Stimulated activated CD4-positive, alpha-beta T cell treated with anti-CD3 and anti-CD28 coated beads, Interleukin-12 subunit alpha, Interleukin-12 subunit beta, amount 100 ng/mL, for 4 hours (primary cell): ENCODE data around the gene CLECL1.
"Not testable (repeated sequence)": the region's sequence is repeated elsewhere in the genome, so short reads cannot be mapped to it uniquely, and the experiment has no call there.

ENCODE experiments used
- DNase-seq: peaks from one replicate; pipeline ENCODE4 v3.0.0-alpha.2; 2020

CLECL1 gene

DNA sequence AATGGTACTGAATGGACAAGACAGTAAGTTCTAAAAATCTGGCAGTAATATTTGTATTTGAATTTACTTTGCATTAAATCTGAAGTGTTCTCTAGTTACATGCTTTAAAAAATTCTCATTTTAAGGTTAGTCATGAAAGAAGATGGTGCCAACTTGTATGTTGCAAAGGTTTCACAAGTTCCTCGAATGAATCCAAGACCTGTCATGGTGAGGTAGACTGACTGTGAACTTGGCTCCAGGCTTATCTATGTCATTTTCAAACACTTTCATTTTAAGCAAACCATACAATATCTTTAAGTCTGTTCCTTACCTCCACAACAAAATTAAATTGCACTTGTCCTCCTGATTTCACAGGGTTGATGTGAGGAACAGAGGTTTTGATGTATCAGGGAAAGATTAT, 40.0 kb downstream of the CLECL1 start:
- DNase-seq: no peak

DNA sequence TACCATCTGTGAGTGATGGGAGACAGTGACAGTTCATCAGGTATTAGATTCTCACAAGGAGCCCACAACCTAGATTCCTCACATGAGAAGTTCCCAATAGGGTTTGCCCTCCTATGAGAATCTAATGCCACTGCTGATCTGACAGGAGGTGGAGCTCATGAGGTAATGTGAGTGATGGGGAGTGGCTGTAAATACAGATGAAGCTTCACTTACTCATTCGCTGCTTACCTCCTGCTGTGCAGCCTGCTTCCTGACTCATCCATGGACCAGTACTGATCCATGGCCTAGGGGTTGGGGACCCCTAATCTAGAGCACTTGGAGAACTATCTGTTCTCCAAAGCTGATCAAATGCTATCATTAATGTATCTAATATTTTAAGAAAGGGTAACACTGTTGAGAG, 45.7 kb downstream of the CLECL1 start:
- DNase-seq: no peak

DNA sequence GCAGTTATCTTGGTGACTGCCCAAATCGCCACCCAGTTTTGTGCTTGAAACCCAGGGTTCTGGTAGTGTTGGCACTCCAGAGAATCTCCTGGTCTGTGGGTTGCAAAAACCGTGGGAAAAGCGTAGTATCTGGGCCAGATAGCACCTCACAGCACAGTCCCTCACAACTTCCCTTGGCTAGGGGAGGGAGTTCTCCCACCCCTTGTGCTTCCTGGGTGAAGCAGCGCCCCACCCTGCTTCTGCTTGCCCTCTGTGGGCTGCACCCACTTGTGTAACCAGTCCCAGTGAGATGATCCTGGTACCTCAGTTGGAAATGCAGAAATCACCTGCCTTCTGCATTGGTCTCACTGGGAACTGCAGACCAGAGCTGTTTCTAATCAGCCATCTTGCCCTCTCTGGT, 47.0 kb downstream of the CLECL1 start:
- no peak for DNase-seq

DNA sequence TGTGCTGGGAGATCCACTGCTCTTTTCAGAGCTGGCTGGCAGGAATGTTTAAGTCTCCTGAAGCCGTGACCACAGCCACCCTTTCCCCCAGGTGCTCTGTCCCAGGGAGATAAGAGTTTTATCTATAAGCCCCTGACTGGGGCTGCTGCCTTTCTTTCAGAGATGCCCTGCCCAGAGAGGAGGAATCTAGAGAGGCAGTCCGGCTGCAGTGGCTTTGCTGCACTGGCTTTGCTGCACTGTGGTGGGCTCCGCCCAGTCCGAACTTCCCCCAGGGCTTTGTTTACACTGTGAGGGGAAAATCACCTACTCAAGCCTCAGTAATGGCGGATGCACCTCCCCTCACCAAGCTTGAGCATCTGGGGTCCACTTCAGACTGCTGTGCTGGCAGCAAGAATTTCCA, 47.5 kb downstream of the CLECL1 start:
- not testable (repeated sequence) for DNase-seq

DNA sequence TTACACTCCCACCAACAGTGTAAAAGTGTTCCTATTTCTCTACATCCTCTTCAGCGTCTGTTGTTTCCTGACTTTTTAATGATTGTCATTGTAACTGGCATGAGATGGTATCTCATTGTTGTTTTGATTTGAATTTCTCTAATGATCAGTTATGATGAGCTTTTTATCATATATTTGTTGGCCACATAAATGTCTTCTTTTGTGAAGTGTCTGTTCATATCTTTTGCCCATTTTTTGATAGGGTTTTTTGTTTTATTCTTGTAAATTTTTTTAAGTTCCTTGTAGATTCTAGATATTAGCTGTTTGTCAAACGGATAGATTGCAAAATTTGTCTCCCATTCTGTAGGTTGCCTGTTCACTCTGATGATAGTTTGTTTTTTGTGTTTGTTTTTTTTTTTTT, 49.9 kb downstream of the CLECL1 start:
- not testable (repeated sequence) for DNase-seq

DNA sequence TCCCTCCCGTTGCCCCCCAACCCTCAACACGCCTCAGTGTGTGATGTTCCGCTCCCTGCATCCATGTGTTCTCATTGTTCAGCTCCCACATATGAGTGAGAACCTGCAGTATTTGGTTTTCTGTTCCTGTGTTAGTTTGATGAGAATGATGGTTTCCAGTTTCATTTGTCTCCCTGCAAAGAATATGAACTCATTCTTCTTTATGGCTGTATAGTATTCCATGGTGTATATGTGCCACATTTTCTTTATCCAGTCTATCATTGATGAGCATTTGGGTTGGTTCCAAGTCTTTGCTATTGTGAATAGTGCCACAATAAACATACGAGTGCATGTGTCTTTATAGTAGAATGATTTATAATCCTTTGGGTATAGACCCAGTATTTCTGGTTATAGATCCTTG, 50.4 kb downstream of the CLECL1 start:
- DNase-seq: not testable (repeated sequence)

DNA sequence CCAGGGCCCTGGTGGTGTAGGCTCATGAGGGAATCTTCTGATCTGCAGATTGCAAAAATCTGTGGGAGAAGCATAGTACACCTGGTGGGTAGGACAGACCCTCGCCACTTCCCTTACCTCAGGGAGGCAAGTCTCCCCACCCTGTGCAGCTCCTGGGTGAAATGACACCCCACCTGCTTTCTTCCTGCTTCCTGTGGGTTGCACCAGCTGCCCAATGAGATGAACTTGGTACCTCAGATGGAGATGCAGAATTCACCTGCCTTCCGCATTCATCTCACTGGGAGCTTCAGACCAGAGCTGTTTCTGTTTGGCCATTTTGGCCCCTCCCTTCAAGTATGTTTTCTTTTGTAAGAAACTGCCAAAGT, 58.7 kb downstream of the CLECL1 start:
- DNase-seq: no peak

DNA sequence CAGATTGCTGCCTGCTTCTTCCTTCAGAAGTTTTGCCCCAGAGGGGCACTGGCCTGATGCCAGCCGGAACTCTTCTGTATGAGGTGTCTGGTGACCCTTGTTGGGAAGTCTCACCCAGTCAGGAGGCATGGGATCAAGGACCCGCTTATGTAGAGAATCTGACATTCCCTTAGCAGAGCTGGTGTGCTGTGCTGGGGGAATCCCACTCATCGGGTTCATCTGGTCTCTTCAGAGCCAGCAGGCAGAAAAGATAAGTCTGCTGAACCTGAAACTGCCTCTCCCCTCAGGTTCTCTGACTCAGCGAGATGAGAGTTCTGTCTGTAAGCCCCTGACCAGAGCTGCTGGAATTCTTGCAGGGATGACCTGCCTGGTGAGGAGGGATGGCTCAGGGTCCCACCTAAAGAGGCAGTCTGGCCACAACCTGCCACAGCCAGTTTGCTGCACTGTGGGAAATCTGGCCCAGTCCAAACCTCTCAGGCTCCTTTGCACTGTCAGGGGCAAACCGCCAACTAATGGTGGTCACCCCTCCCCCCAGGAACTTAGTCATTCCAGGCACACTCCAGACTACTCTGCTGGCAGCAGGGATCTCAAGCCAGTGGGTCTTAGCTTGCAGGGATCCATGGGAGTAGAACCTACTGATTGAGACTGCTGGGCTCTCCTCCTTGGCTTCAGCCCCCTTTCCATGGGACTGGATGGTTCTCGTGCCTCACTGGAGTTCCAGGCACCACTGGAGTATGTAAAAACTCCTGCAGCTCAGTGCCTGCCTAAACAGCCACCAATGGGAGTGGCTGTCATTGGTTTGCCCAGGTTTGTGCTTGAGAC, 59.3 kb downstream of the CLECL1 start:
- DNase-seq: peak; percentile 49
